ENCODE data around the gene GALNT9. TPM values are rescaled to one million over a fixed set of nuclear protein-coding genes. Genes with fewer than 3 reads are reported as not detected.
A peak's percentile ranks its signal among the peaks of the same experiment; 100 is the strongest.

GALNT9 gene
- total RNA-seq, 6 donors from 2014 or later, result 0.26 TPM; not detected in 5

GRCh38 chr12:132349501-132350131 is 20.2 kb upstream of the GALNT9 start:
- WGBS, 2 donors, result 50 to 71% methylated on average over 1 of the region's 1 CpG
- TF ChIP-seq POLR2A (IDR thresholded peaks at IDR 0.05) (no peak), POLR2AphosphoS5 (IDR thresholded peaks at IDR 0.05) (no peak), EP300 (IDR thresholded peaks at IDR 0.05) (no peak), CTCF (IDR thresholded peaks at IDR 0.05) (no peak)
- no peaks in the 10 kb centered on the region for H3K27me3 ChIP-seq

DNA sequence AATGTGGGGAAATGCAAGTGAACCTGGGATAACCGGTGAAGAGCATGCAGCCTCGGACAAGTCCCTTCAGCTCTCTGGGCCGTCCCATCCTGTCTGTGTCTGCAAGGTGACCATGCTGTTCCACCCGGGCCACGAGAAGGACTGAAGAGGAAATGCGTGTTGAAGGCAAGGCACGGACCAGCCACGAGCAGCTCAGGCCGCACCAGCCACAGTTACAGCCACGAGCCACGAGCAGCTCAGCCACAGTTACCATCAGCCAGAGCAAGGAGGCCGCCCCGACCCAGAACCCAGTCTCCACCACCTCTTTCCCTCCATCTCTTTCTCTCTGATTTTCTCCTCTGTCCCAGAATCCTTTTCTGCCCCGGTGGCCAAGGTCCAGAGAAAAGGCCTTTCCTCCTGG is 18.8 kb upstream of the GALNT9 start:
- H3K4me3 ChIP-seq, result no peak overlapping the region
- DNase-seq (peak in 1 of 2 donors; percentile 44), ATAC-seq (ENCODE audit: low FRiP score in 2 of 2) (no peak)
- H3K36me3 ChIP-seq, result no peaks in the 10 kb centered on the region
- no peaks in the 10 kb centered on the region for H3K27me3 ChIP-seq
- TF ChIP-seq EP300 (IDR thresholded peaks at IDR 0.05) (no peak), POLR2AphosphoS5 (IDR thresholded peaks at IDR 0.05) (no peak), CTCF (IDR thresholded peaks at IDR 0.05) (no peak), POLR2A (IDR thresholded peaks at IDR 0.05) (no peak)
- WGBS, 2 donors, result 87 to 89% methylated on average over 14 of the region's 14 CpGs
- no peak overlapping the region for H3K27ac ChIP-seq
- H3K4me1 ChIP-seq, result no peaks in the 10 kb centered on the region
- H3K9me3 ChIP-seq, result no peaks in the 10 kb centered on the region

More at GRCh38 chr12:132349501-132350131, 20.2 kb upstream of the GALNT9 start:
- H3K27ac ChIP-seq, result no peak overlapping the region
- no peak overlapping the region for H3K4me3 ChIP-seq
- H3K4me1 ChIP-seq, result no peaks in the 10 kb centered on the region
- H3K9me3 ChIP-seq, result no peaks in the 10 kb centered on the region
- ATAC-seq (ENCODE audit: low FRiP score in 2 of 2), result no peak
- DNase-seq, result no peak
- no peaks in the 10 kb centered on the region for H3K36me3 ChIP-seq

GRCh38 chr12:132347176-132347855 is 17.9 kb upstream of the GALNT9 start:
- no peak for TF ChIP-seq EP300 (IDR thresholded peaks at IDR 0.05)
- peaks cover 0 to 3% (median 0%) of the 10 kb centered on the region in 4 donors for H3K4me1 ChIP-seq
- H3K36me3 ChIP-seq, result no peaks in the 10 kb centered on the region
- peak in 1 of 2 donors; percentile 75 for DNase-seq
- no peak overlapping the region for H3K4me3 ChIP-seq
- no peak overlapping the region for H3K27ac ChIP-seq
- H3K27me3 ChIP-seq, result no peaks in the 10 kb centered on the region
- WGBS, 2 donors, result 78 to 85% methylated on average over 23 to 31 of the region's 33 CpGs
- H3K9me3 ChIP-seq, result no peaks in the 10 kb centered on the region
- ATAC-seq (ENCODE audit: low FRiP score in 2 of 2), result no peak

GRCh38 chr12:132346471-132347175 is 17.2 kb upstream of the GALNT9 start:
- no peak for ATAC-seq (ENCODE audit: low FRiP score in 2 of 2)
- peaks cover 0 to 5% (median 0%) of the 10 kb centered on the region in 4 donors for H3K4me1 ChIP-seq
- no peaks in the 10 kb centered on the region for H3K27me3 ChIP-seq
- WGBS, 2 donors, result 72 to 80% methylated on average over 2 to 17 of the region's 20 CpGs
- H3K9me3 ChIP-seq, result no peaks in the 10 kb centered on the region
- no peak overlapping the region for H3K27ac ChIP-seq
- no peak for TF ChIP-seq POLR2A (IDR thresholded peaks at IDR 0.05)
- no peaks in the 10 kb centered on the region for H3K36me3 ChIP-seq
- peak in 1 of 2 donors; percentile 46 for DNase-seq
- H3K4me3 ChIP-seq, result no peak overlapping the region

- no peaks in the 10 kb centered on the region for H3K27me3 ChIP-seq
- TF ChIP-seq EP300 (IDR thresholded peaks at IDR 0.05) (no peak), CTCF (IDR thresholded peaks at IDR 0.05) (no peak), POLR2AphosphoS5 (IDR thresholded peaks at IDR 0.05) (no peak), POLR2A (IDR thresholded peaks at IDR 0.05) (no peak)
Observed at GRCh38 chr12:132345561-132346200, 16.3 kb upstream of the GALNT9 start.

More at GRCh38 chr12:132345561-132346200, 16.3 kb upstream of the GALNT9 start:
- no peaks in the 10 kb centered on the region for H3K36me3 ChIP-seq
- no peak overlapping the region for H3K4me3 ChIP-seq
- WGBS, 2 donors, result 56 to 63% methylated on average over 19 to 37 of the region's 37 CpGs
- H3K9me3 ChIP-seq, result no peaks in the 10 kb centered on the region
- H3K4me1 ChIP-seq, result peaks cover 0 to 5% (median 0%) of the 10 kb centered on the region in 4 donors
- DNase-seq, result peak in 1 of 2 donors; percentile 66
- H3K27ac ChIP-seq, result no peak overlapping the region
- no peak for ATAC-seq (ENCODE audit: low FRiP score in 2 of 2)
